Caco-2 (cell line): ENCODE results near the gene GJE1. TPM values are rescaled to one million over a fixed set of nuclear protein-coding genes. Genes with fewer than 3 reads are reported as not detected.
"Not testable (repeated sequence)": the region's sequence is repeated elsewhere in the genome, so short reads cannot be mapped to it uniquely, and the experiment has no call there.

ENCODE experiments used
- BruUV-seq: library from RNA; stranded (reverse); fragments of 400-500 nt; replicated peaks from 2 replicates; lab custom pipeline; 2021; lab: Mats Ljungman, UMichigan
- CTCF ChIA-PET: fragments of 300-600 bp; sonication (Branson Sonifier 250); formaldehyde crosslinking; loops from one replicate; lab custom pipeline; 2022; ENCODE audit warnings: antibody characterized with exemption; lab: Charles Lee
- POLR2A ChIA-PET: fragments of 300-600 bp; sonication (Branson Sonifier 250); formaldehyde crosslinking; loops from one replicate; lab custom pipeline; 2022; ENCODE audit warnings: antibody characterized with exemption; lab: Charles Lee
- DNase-seq, 2 experiments: peaks; one replicate each; pipeline versions ENCODE4 v3.0.0 to v3.0.0-alpha.2; 2020 to 2022
- H3K27me3 ChIP-seq: replicated peaks from 2 replicates; pipeline ENCODE4 v1.6.0; 2011; ENCODE audit warnings: low read length; ENCODE audit not compliant: control insufficient read depth, insufficient read depth
- H3K36me3 ChIP-seq: 2 replicates; pipeline ENCODE4 v1.5.1; 2011; ENCODE audit warnings: low read length; ENCODE audit not compliant: control insufficient read depth, insufficient read depth
- H3K4me1 ChIP-seq: fragments of 250-450 bp; sonication (Bioruptor Pico); 2 replicates; pipeline ENCODE4 v1.5.1; 2020; ENCODE audit warnings: mild to moderate bottlenecking
- H3K4me3 ChIP-seq: 2 replicates; pipeline ENCODE4 v1.5.1; 2011; ENCODE audit warnings: low read depth, mild to moderate bottlenecking, control low read depth, low read length
- H3K9me3 ChIP-seq: fragments of 250-450 bp; sonication (Bioruptor Pico); 2 replicates; pipeline ENCODE4 v1.5.1; 2020; ENCODE audit warnings: mild to moderate bottlenecking, moderate library complexity
- H3K27ac Mint-ChIP-seq: one replicate; pipeline ENCODE4 v1.8.0; 2022; ENCODE audit warnings: mixed read lengths; ENCODE audit not compliant: unreplicated experiment
- H3K27me3 Mint-ChIP-seq: one replicate; pipeline ENCODE4 v1.8.0; 2022; ENCODE audit warnings: mixed read lengths; ENCODE audit not compliant: insufficient read depth, unreplicated experiment
- H3K36me3 Mint-ChIP-seq: one replicate; pipeline ENCODE4 v1.8.0; 2022; ENCODE audit warnings: mild to moderate bottlenecking, mixed read lengths; ENCODE audit not compliant: insufficient read depth, unreplicated experiment
- H3K4me1 Mint-ChIP-seq: one replicate; pipeline ENCODE4 v1.8.0; 2022; ENCODE audit warnings: low read depth, mixed read lengths; ENCODE audit not compliant: unreplicated experiment
- H3K4me3 Mint-ChIP-seq: one replicate; pipeline ENCODE4 v1.8.0; 2022; ENCODE audit warnings: mild to moderate bottlenecking, moderate library complexity, mixed read lengths; ENCODE audit not compliant: unreplicated experiment
- H3K9me3 Mint-ChIP-seq: one replicate; pipeline ENCODE4 v1.8.0; 2022; ENCODE audit warnings: mixed read lengths; ENCODE audit not compliant: unreplicated experiment
- intact Hi-C: fragments of 100-400 bp; cut with micrococcal nuclease; formaldehyde crosslinking; loops from one replicate; pipeline ENCODE4 v1.10.0; 2022; ENCODE audit not compliant: unreplicated experiment
- total RNA-seq: library from RNA; stranded (reverse); gene quantifications from 2 replicates; pipeline ENCODE4 v1.2.3, GENCODE V29; 2022
- TF ChIP-seq, protein P1 (sequence below), 2 experiments: fragments of 200-600 bp in 1 of 2; IDR thresholded peaks; 1 replicate in 1 of 2; 2 replicates in 1 of 2; pipeline versions ENCODE4 v1.5.1 to v1.8.0; 2011 to 2022; ENCODE audit warnings: antibody characterized with exemption in 1 of 2, control low read depth in 1 of 2, inconsistent platforms in 1 of 2, low read depth in 1 of 2, low read length in 1 of 2, mild to moderate bottlenecking in 1 of 2, moderate library complexity in 1 of 2; ENCODE audit not compliant: insufficient read depth in 1 of 2, severe bottlenecking in 1 of 2, unreplicated experiment in 1 of 2

The GJE1 gene
- total RNA-seq, 1 experiment from 2014 or later = not detected

DNA sequence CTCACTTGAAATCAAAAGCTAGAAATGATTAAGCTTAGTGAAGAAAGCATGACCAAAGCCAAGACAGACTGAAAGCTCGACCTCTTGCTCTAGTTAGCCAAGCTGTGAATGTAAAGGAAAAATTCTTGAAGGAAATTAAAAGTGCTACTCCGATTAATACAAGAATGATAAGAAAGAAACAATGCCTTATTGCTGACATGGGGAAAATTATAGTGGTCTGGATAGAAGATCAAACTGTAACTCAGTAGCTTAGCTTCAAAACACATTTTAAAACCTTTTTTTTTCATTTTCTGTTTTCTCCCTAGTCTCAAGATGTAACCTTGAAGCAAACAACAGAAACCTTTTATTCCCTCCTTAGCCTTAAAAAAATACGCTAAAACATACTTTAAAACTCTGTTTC is 11.4 kb upstream of the GJE1 start:
- H3K9me3 ChIP-seq = no peaks in the 10 kb centered on the region
- TF ChIP-seq, protein P1, sequence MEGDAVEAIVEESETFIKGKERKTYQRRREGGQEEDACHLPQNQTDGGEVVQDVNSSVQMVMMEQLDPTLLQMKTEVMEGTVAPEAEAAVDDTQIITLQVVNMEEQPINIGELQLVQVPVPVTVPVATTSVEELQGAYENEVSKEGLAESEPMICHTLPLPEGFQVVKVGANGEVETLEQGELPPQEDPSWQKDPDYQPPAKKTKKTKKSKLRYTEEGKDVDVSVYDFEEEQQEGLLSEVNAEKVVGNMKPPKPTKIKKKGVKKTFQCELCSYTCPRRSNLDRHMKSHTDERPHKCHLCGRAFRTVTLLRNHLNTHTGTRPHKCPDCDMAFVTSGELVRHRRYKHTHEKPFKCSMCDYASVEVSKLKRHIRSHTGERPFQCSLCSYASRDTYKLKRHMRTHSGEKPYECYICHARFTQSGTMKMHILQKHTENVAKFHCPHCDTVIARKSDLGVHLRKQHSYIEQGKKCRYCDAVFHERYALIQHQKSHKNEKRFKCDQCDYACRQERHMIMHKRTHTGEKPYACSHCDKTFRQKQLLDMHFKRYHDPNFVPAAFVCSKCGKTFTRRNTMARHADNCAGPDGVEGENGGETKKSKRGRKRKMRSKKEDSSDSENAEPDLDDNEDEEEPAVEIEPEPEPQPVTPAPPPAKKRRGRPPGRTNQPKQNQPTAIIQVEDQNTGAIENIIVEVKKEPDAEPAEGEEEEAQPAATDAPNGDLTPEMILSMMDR (IDR thresholded peaks at IDR 0.05; ENCODE audit: insufficient read depth in 1 of 2, low read depth in 1 of 2, low read length in 1 of 2, severe bottlenecking in 1 of 2, unreplicated experiment in 1 of 2) = no peak
- no peaks in the 10 kb centered on the region for H3K4me1 Mint-ChIP-seq
- DNase-seq = no peak
- POLR2A ChIA-PET = no interaction called here
- no peak overlapping the region for H3K4me3 Mint-ChIP-seq
- H3K27ac Mint-ChIP-seq = no peak overlapping the region
- no TSS peak for BruUV-seq
- peaks cover 8% of the 10 kb centered on the region for H3K27me3 Mint-ChIP-seq
- H3K36me3 Mint-ChIP-seq = no peaks in the 10 kb centered on the region
- intact Hi-C loops = no loop called here
- H3K36me3 ChIP-seq = no peaks in the 10 kb centered on the region
- peaks cover 1% of the 10 kb centered on the region; the same call in 1 of the 2 replicates for H3K27me3 ChIP-seq
- CTCF ChIA-PET = no interaction called here
- no peaks in the 10 kb centered on the region for H3K9me3 Mint-ChIP-seq
- H3K4me1 ChIP-seq = no peaks in the 10 kb centered on the region
- H3K4me3 ChIP-seq = no peak overlapping the region

DNA sequence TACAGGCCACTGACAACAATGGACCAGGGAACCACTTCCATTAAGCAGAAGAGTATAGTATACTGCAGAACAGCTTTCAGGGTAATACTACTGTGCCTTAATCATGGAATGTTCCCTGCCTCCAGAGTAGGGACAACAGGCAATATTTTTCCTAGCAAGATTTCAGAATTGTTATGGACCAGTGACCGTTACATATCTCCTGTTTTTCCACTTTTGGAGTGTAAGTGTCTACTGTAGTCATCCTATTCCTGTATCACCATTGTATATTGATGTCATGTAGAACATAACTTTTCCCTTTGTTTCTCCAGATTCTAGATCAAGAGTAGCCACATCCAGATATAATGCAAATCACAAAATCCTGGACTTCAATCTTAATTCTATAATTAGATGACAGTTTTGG is 1.9 kb upstream of the GJE1 start:
- Mint-ChIP-seq H3K36me3 (no peaks in the 10 kb centered on the region), H3K9me3 (no peaks in the 10 kb centered on the region), H3K4me1 (no peaks in the 10 kb centered on the region), H3K4me3 (no peak overlapping the region), H3K27ac (no peak overlapping the region), H3K27me3 (peaks cover 15% of the 10 kb centered on the region)
- Histone ChIP-seq H3K9me3 (no peaks in the 10 kb centered on the region), H3K4me3 (no peak overlapping the region), H3K36me3 (no peaks in the 10 kb centered on the region), H3K27me3 (no peaks in the 10 kb centered on the region), H3K4me1 (no peaks in the 10 kb centered on the region)
- CTCF ChIA-PET = no interaction called here
- no peak for DNase-seq
- intact Hi-C loops = no loop called here
- TF ChIP-seq, protein P1 (IDR thresholded peaks at IDR 0.05; ENCODE audit: insufficient read depth in 1 of 2, low read depth in 1 of 2, low read length in 1 of 2, severe bottlenecking in 1 of 2, unreplicated experiment in 1 of 2) = no peak
- POLR2A ChIA-PET = no interaction called here
- no TSS peak for BruUV-seq

DNA sequence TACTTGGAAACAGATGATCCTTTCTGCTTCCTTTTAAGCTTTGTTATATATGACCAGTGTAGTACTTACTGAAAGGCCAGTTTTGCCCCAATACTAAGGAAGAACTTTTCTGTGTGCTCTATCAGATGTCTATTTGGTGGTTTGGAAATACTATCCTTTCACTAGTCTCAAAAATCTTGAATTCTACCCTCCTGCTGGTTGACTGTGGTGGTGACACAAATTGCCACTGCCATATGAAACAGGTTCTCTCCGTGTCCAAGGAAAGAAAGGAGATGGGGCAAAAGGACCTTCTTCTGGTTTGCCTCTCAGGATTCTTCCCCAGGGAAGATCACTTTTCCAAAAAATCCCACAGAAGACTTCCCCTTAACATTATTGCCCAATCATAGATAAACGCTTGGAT is 6.2 kb downstream of the GJE1 start:
- no TSS peak for BruUV-seq
- H3K4me3 Mint-ChIP-seq = no peak overlapping the region
- Histone ChIP-seq H3K36me3 (no peaks in the 10 kb centered on the region), H3K27me3 (no peaks in the 10 kb centered on the region), H3K4me1 (no peaks in the 10 kb centered on the region), H3K9me3 (no peaks in the 10 kb centered on the region), H3K4me3 (no peak overlapping the region)
- intact Hi-C loops = no loop called here
- H3K27me3 Mint-ChIP-seq = peaks cover 6% of the 10 kb centered on the region
- H3K4me1 Mint-ChIP-seq = no peaks in the 10 kb centered on the region
- no peak for DNase-seq
- ChIA-PET POLR2A (no interaction called here), CTCF (no interaction called here)
- H3K36me3 Mint-ChIP-seq = no peaks in the 10 kb centered on the region
- H3K27ac Mint-ChIP-seq = no peak overlapping the region
- TF ChIP-seq, protein P1 (IDR thresholded peaks at IDR 0.05; ENCODE audit: insufficient read depth in 1 of 2, low read depth in 1 of 2, low read length in 1 of 2, severe bottlenecking in 1 of 2, unreplicated experiment in 1 of 2) = no peak
- H3K9me3 Mint-ChIP-seq = no peaks in the 10 kb centered on the region

DNA sequence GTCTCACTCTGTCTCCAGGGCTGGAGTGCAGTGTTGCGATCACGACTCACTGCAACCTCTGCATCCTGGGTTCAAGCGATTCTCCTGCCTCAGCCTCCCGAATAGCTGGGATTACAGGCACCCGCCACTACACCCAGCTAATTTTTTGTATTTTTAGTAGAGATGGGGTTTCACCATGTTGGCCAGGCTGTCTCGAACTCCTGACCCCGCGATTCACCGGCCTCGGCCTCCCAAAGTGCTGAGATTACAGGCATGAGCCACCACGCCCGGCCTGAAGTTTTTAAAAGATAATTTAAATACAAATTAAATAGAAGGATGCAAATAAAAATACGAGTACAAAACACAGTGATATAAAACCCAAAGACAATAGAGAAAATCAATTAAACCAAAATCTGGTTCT is 8.8 kb downstream of the GJE1 start:
- not testable (repeated sequence) for H3K4me1 ChIP-seq

More for the DNA sequence above, 8.8 kb downstream of the GJE1 start:
- POLR2A ChIA-PET, H3K4me3 ChIP-seq, H3K27me3 ChIP-seq, H3K9me3 Mint-ChIP-seq, H3K9me3 ChIP-seq, H3K4me1 Mint-ChIP-seq, DNase-seq, H3K36me3 ChIP-seq, intact Hi-C loops, BruUV-seq, H3K36me3 Mint-ChIP-seq, CTCF ChIA-PET, H3K27ac Mint-ChIP-seq, H3K4me3 Mint-ChIP-seq: not testable (repeated sequence)
- peaks cover 13% of the 10 kb centered on the region for H3K27me3 Mint-ChIP-seq
